ENCODE results near the gene DOC2A.

The DOC2A gene

GRCh38 chr16:29987371-29988085, 23.3 kb downstream of the DOC2A start:
- DNase-seq, result no peak

GRCh38 chr16:29986931-29987330, 23.9 kb downstream of the DOC2A start:
- no peak for DNase-seq

DNA sequence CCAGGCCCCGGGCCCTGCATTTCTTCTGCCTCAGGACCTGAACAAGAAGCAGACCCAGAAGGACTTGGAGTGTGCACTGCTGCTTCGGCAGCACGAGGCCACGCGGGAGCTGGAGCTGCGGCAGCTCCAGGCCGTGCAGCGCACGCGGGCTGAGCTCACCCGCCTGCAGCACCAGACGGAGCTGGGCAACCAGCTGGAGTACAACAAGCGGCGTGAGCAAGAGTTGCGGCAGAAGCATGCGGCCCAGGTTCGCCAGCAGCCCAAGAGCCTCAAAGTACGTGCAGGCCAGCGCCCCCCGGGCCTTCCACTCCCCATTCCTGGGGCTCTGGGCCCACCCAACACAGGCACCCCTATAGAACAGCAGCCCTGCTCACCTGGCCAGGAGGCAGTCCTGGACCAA, 24.6 kb downstream of the DOC2A start:
- no peak for DNase-seq

DNA sequence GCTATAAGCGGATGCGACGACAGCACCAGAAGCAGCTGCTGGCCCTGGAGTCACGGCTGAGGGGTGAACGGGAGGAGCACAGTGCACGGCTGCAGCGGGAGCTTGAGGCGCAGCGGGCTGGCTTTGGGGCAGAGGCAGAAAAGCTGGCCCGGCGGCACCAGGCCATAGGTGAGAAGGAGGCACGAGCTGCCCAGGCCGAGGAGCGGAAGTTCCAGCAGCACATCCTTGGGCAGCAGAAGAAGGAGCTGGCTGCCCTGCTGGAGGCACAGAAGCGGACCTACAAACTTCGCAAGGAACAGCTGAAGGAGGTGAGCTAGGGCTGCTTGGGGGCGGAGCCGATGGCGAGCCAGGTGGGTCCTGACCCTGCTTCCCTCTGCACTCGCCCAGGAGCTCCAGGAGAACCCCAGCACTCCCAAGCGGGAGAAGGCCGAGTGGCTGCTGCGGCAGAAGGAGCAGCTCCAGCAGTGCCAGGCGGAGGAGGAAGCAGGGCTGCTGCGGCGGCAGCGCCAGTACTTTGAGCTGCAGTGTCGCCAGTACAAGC, 25.5 kb downstream of the DOC2A start:
- DNase-seq, result no peak

DNA sequence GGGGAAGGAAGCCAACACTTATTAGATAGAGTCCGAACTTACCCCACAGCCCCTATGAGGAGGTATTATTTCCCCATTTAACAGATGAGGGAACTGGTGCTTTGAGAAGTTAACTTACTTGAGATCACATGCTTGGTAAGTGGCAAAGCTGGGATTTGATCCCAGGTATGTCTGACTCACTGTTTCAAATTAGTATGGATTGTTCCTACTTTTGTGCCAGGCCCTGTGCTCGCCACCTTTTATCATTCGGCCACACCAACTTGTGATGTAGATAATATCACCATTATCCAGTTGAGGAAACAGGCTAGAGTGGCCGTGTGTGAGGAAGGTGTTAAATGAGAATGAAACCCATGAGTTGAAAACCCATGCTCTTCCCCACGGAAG, 26.1 kb downstream of the DOC2A start:
- no peak for DNase-seq

- DNase-seq, result no peak
Measured at GRCh38 chr16:29984137-29984763, 26.6 kb downstream of the DOC2A start.

- DNase-seq, result no peak
Measured at GRCh38 chr16:29983420-29984136, 27.2 kb downstream of the DOC2A start.

- DNase-seq, result no peak
Measured at GRCh38 chr16:29982560-29983419, 28.0 kb downstream of the DOC2A start.

DNA sequence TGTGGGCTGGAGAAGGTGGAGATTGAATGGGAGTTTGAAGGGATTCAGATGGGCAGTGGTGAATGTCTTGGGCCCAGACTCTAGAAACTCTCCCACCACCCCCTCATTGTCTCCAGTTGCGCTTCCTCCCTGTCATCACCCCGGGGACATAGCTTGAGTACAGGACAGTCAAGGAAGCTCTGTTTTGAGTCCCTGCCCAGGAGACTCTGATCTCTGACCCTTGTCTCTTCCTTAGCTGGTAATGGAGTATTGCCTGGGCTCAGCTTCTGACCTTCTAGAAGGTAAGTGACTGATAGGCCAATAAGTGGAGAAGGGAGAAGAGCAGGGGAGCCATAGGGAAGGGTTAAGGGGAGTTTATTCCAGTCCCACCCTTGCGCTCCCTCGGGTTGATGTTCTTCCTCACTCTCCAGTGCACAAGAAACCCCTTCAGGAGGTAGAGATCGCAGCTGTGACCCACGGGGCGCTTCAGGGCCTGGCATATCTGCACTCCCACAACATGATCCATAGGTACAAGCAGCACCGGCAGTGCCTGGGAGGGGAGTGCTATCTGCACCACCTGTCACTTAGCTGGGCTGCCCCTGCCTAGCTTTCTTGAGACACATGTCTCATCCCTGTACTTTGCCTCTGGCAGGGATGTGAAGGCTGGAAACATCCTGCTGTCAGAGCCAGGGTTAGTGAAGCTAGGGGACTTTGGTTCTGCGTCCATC, 32.1 kb downstream of the DOC2A start:
- no peak for DNase-seq

- no peak for DNase-seq
Measured at GRCh38 chr16:29978081-29978480, 32.7 kb downstream of the DOC2A start.

- DNase-seq, result no peak
Measured at GRCh38 chr16:29977063-29977825, 33.6 kb downstream of the DOC2A start.

DNA sequence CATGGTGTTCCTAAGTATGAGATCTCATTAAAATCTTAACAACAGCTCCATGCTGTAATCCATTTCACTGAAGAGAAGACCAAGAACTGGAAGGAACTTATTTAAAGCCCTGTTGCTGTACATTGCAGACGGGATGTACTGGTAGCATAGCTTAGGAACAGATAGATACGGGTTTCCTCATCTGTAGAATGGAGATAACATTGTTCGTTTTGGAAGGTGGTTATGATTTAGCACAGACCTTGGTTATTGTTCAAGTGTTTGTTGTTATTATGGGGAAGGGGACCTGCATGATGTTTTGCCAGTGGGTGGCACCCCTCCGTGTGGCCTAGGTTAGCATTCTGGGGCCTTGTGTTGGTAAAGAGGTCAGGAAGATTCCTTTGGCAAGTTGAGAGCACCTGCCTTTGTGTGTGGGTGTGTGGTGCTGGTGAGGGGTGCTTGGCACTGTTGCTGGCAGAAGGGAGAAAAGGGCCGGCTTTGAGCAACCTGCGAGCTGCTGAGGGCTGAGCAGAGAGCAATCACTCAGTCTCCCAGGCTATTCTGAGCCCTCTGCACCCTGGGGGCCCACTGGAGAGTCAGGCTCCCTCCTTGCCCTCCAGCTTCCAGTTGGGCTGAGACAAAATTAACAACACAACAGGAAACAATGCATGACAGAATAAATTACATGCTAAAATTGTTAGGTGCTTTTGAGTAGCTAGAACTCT, 34.9 kb downstream of the DOC2A start:
- DNase-seq, result no peak

- DNase-seq, result no peak
Measured at GRCh38 chr16:29975134-29975538, 35.7 kb downstream of the DOC2A start.

GRCh38 chr16:29974291-29975133, 36.3 kb downstream of the DOC2A start:
- DNase-seq, result no peak

DNA sequence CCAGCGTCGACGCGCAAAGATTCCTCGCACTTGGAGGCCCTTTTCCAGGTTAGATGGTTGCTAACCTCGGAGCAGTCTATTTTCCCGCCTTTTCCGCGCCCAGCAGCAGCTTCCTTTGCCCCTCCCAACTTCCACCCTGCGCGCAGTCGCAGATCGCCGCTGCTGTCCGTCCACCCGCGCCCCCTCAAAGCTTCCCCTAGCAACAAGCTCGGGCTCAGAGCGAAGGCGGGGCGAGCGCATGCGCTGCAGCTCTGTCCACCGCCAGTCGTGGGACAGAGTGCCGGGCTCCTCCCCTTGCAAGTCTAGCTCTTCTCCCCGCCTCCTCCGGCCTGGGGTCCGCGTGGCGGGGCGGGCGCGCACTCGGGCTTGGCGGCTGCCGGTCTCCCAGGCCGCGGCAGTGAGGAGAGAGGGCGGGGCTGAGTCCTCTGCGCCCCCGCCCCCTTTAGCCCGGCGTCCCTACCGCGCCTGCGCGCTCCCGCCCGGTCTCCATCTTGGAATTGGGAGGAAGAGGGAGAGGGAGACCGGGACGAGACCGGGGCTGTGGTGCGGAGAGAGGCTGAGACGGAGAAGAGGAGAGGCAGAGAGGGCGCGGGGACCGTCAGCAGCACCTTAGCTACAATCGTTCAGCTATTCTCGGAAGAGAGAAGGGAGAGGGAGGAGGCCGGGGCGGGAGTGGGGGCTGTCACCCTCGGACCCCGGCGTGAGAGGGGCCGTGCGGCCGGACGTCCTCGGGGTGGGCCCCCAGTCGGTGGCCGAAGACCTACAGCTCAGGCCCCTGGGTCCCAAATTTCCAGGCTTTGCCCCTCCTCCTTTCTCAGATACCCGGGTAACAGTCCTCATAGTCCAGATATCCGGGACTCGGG, 37.2 kb downstream of the DOC2A start, which contains the start of gene TAOK2:
Gene TAOK2, plus strand, starts transcription at position 485 of the 863 bp plus-strand sequence. CDS start 3,905 bp downstream, outside the sequence.
- DNase-seq, result peak; percentile 78

- no peak for DNase-seq
Measured at GRCh38 chr16:29972992-29973383, 37.8 kb downstream of the DOC2A start.

- DNase-seq, result no peak
Measured at GRCh38 chr16:29972500-29972899, 38.3 kb downstream of the DOC2A start.

DNA sequence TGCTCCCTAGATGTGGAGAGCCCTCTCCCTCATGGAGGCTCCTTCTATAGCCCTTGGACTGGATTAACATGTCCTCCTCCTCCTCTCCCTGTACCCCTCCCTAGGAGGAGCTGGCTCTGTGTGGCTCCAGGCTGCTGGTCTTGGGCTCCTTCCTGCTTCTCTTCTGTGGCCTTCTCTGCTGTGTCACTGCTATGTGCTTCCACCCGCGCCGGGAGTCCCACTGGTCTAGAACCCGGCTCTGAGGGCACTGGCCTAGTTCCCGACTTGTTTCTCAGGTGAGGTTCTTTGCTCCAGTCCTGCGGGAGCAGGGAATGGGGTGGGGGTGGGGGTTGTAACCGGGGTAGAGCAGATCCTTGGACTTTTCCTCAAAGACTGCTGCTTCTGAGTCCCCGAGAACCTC, 39.5 kb downstream of the DOC2A start:
- no peak for DNase-seq

- no peak for DNase-seq
Measured at GRCh38 chr16:29968205-29968604, 42.6 kb downstream of the DOC2A start.

Measured in NCI-H2081 treated with DMSO at 0.1 percent for 48 hours (cell line).